GM19328 (cell line): ENCODE data around the gene AQR.
"Not testable (repeated sequence)": the region's sequence is repeated elsewhere in the genome, so short reads cannot be mapped to it uniquely, and the experiment has no call there.

ENCODE experiments used
- ATAC-seq: cut with Tn5 transposase; IDR thresholded peaks from one replicate; pipeline ENCODE4 v1.9.1; 2021; ENCODE audit warnings: mild to moderate bottlenecking, moderate library complexity; ENCODE audit not compliant: unreplicated experiment

Gene AQR

GRCh38 chr15:34964277-34964676 is 5.3 kb downstream of the AQR start:
- no peak for ATAC-seq

- no peak for ATAC-seq
These were observed 15.7 kb downstream of the AQR start for GRCh38 chr15:34953851-34954250.

- ATAC-seq, result no peak
These were observed 17.1 kb downstream of the AQR start for GRCh38 chr15:34952481-34952880.

GRCh38 chr15:34951993-34952392 is 17.5 kb downstream of the AQR start:
- ATAC-seq, result no peak

- no peak for ATAC-seq
These were observed 24.6 kb downstream of the AQR start for GRCh38 chr15:34944936-34945335.

GRCh38 chr15:34943711-34944110 is 25.8 kb downstream of the AQR start:
- ATAC-seq, result no peak

GRCh38 chr15:34943264-34943663 is 26.3 kb downstream of the AQR start:
- ATAC-seq, result not testable (repeated sequence)

GRCh38 chr15:34942363-34942762 is 27.2 kb downstream of the AQR start:
- ATAC-seq, result no peak

- ATAC-seq, result no peak
These were observed 27.7 kb downstream of the AQR start for GRCh38 chr15:34941831-34942230.

GRCh38 chr15:34941185-34941698 is 28.3 kb downstream of the AQR start:
- no peak for ATAC-seq

- ATAC-seq, result no peak
These were observed 36.0 kb downstream of the AQR start for GRCh38 chr15:34933432-34933975.

- not testable (repeated sequence) for ATAC-seq
These were observed 41.2 kb downstream of the AQR start for GRCh38 chr15:34928349-34928748.

GRCh38 chr15:34927726-34928125 is 41.8 kb downstream of the AQR start:
- ATAC-seq, result no peak

- ATAC-seq, result no peak
These were observed 55.2 kb downstream of the AQR start for GRCh38 chr15:34914317-34914716.

- no peak for ATAC-seq
These were observed 64.5 kb downstream of the AQR start for GRCh38 chr15:34905047-34905446.

- no peak for ATAC-seq
These were observed 65.0 kb downstream of the AQR start for GRCh38 chr15:34904527-34904926.

- no peak for ATAC-seq
These were observed 68.8 kb downstream of the AQR start for GRCh38 chr15:34900748-34901147.

- ATAC-seq, result no peak
These were observed 73.4 kb downstream of the AQR start for GRCh38 chr15:34896183-34896582.

- ATAC-seq, result no peak
These were observed 75.6 kb downstream of the AQR start for GRCh38 chr15:34893967-34894366.

- ATAC-seq, result no peak
These were observed 76.5 kb downstream of the AQR start for GRCh38 chr15:34892963-34893591.

GRCh38 chr15:34890424-34890823 is 79.1 kb downstream of the AQR start:
- ATAC-seq, result no peak

- ATAC-seq, result no peak
These were observed 80.1 kb downstream of the AQR start for GRCh38 chr15:34889476-34889875.

GRCh38 chr15:34886134-34886533 is 83.4 kb downstream of the AQR start:
- ATAC-seq, result no peak
